CD4-positive, alpha-beta memory T cell (primary cell): ENCODE results near the gene COL18A1. TPM values are rescaled to one million over a fixed set of nuclear protein-coding genes. Genes with fewer than 3 reads are reported as not detected.

Source experiments
- CTCF ChIA-PET: fragments of 350-600 bp; sonication (Branson Sonifier 250); formaldehyde crosslinking; loops from one replicate; lab custom pipeline; 2021; ENCODE audit warnings: inconsistent platforms; ENCODE audit not compliant: partially characterized antibody; lab: Charles Lee
- POLR2A ChIA-PET: fragments of 350-600 bp; sonication (Branson Sonifier 250); formaldehyde crosslinking; loops from one replicate; lab custom pipeline; 2021; ENCODE audit not compliant: partially characterized antibody; lab: Charles Lee
- DNase-seq, 5 donors: peaks; one replicate each; pipeline versions ENCODE4 v3.0.0 to v3.0.0-alpha.2; 2020 to 2022; ENCODE audit warnings: mixed read lengths in 1 of 5
- H3K27ac ChIP-seq: one replicate; pipeline ENCODE4 v1.7.0; 2013; ENCODE audit warnings: low read depth, low read length
- H3K27me3 ChIP-seq: 2 replicates; pipeline ENCODE4 v1.7.0; 2013; ENCODE audit warnings: mild to moderate bottlenecking, low read length, moderate library complexity; ENCODE audit not compliant: insufficient read depth
- H3K36me3 ChIP-seq: 2 replicates; pipeline ENCODE4 v1.7.0; 2013; ENCODE audit warnings: mild to moderate bottlenecking, low read length, moderate library complexity; ENCODE audit not compliant: insufficient read depth
- H3K4me1 ChIP-seq: 2 replicates; pipeline ENCODE4 v1.7.0; 2013; ENCODE audit warnings: mild to moderate bottlenecking, low read length, moderate library complexity; ENCODE audit not compliant: insufficient read depth
- H3K4me3 ChIP-seq, 2 donors: one replicate each; pipeline ENCODE4 v1.7.0; 2013; ENCODE audit warnings: low read length in 2 of 2, mild to moderate bottlenecking in 1 of 2
- H3K9me3 ChIP-seq, 2 donors: one replicate each; pipeline ENCODE4 v1.7.0; 2013; ENCODE audit warnings: low read length in 2 of 2, control low read depth in 1 of 2; ENCODE audit not compliant: control insufficient read depth in 1 of 2
- H3K27ac Mint-ChIP-seq, 7 donors: one replicate each; pipeline ENCODE4 v1.8.0; 2020 to 2021; ENCODE audit warnings: mixed read lengths in 7 of 7, mild to moderate bottlenecking in 6 of 7, inconsistent platforms in 3 of 7, moderate library complexity in 3 of 7
- H3K27me3 Mint-ChIP-seq, 2 donors: one replicate each; pipeline ENCODE4 v1.8.0; 2020 to 2021; ENCODE audit warnings: mixed read lengths in 2 of 2
- H3K36me3 Mint-ChIP-seq, 2 donors: one replicate each; pipeline ENCODE4 v1.8.0; 2020 to 2021; ENCODE audit warnings: mixed read lengths in 2 of 2, inconsistent platforms in 1 of 2, mild to moderate bottlenecking in 1 of 2
- H3K4me1 Mint-ChIP-seq, 4 donors: one replicate each; pipeline ENCODE4 v1.8.0; 2020 to 2021; ENCODE audit warnings: mixed read lengths in 4 of 4, mild to moderate bottlenecking in 1 of 4
- H3K4me3 Mint-ChIP-seq, 8 donors: one replicate each; pipeline ENCODE4 v1.8.0; 2020 to 2021; ENCODE audit warnings: mixed read lengths in 8 of 8, mild to moderate bottlenecking in 7 of 8, moderate library complexity in 6 of 8, inconsistent platforms in 3 of 8
- H3K9me3 Mint-ChIP-seq, 8 donors: one replicate each; pipeline ENCODE4 v1.8.0; 2020 to 2021; ENCODE audit warnings: mixed read lengths in 8 of 8, mild to moderate bottlenecking in 5 of 8, inconsistent platforms in 3 of 8, moderate library complexity in 1 of 8
- intact Hi-C: fragments of 100-400 bp; cut with micrococcal nuclease; formaldehyde crosslinking; loops from one replicate; pipeline ENCODE4 v1.15.1; 2023
- polyA plus RNA-seq, 2 donors: library from polyadenylated mRNA; unstranded; fragments of 300-500 nt; fragmentation: Illumina TruSeq; gene quantifications; one replicate each; pipeline ENCODE4 v1.2.3, GENCODE V29; 2021
- total RNA-seq, 2 experiments: library from RNA; stranded (reverse); gene quantifications; one replicate each; pipeline ENCODE4 v1.2.3, GENCODE V29; 2021

The COL18A1 gene
- total and polyA plus RNA-seq, 4 experiments from 2014 or later: 0.43 to 4.5 (median 3.8) TPM

DNA sequence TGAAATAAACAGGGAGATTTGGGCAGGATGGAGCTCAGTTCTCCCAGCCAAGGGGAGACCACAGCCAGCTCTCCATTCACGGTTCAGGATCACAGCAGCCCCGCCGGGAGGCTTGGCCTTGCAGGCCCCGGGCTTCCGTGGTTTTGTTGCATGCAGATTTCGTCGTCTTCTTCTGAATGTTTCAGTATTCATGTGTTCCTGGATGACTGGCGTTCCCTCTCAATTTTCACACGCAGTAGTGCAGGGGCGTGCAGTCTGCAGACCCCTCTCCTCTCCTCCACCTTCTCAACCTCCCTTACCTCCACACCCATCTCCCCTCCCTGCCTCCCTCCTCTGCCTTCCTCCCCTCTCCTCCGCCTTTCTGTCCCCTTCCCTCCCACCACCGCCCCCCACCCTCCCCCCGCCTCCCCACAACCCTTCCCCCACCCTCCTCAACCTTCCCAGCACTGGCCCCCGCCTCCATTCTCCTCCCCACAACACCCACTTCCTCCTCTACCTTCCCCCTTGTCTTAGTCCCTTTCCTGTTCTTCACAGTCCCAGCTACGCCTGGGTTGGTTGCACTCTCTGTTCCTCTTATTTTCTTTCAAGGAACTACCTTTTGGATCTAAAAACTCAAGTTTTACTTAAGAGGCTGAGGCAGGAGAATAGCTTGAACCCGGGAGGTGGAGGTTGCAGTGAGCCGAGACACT, 145.7 kb downstream of the COL18A1 start:
- H3K27ac Mint-ChIP-seq: peak overlapping the region; percentile 81 to 97 (median 92)
- no peaks in the 10 kb centered on the region for H3K27me3 ChIP-seq
- H3K36me3 ChIP-seq: no peaks in the 10 kb centered on the region
- H3K9me3 ChIP-seq: no peaks in the 10 kb centered on the region
- no peaks in the 10 kb centered on the region for H3K36me3 Mint-ChIP-seq
- ChIA-PET CTCF (interaction anchor here (2.2 kb wide), 1 partner anchor 46 kb away, joined by 10 read pairs; no protein-coding TSS in a partner anchor), POLR2A (interaction anchor here (0.7 to 2.3 kb wide), 3 partner anchors 8 to 68 kb away, joined by 3 to 6 read pairs (median 5); no protein-coding TSS in a partner anchor)
- intact Hi-C loops: loop anchor here (1.0 to 10.0 kb wide), 4 partner anchors 40 to 263 kb away; partner anchors contain the start of genes PCBP3 and POFUT2
- peaks cover 20 to 42% (median 28%) of the 10 kb centered on the region in 4 donors for H3K4me1 Mint-ChIP-seq
- DNase-seq: peak in 3 of 5 donors; percentile 24 to 37 (median 32)
- peak overlapping the region; percentile 24 to 56 for H3K4me3 ChIP-seq
- peak overlapping the region; percentile 66 to 89 (median 81) for H3K4me3 Mint-ChIP-seq
- H3K27ac ChIP-seq: peak overlapping the region; percentile 39
- no peaks in the 10 kb centered on the region for H3K27me3 Mint-ChIP-seq
- peaks cover 31% of the 10 kb centered on the region for H3K4me1 ChIP-seq
- H3K9me3 Mint-ChIP-seq: no peaks in the 10 kb centered on the region

DNA sequence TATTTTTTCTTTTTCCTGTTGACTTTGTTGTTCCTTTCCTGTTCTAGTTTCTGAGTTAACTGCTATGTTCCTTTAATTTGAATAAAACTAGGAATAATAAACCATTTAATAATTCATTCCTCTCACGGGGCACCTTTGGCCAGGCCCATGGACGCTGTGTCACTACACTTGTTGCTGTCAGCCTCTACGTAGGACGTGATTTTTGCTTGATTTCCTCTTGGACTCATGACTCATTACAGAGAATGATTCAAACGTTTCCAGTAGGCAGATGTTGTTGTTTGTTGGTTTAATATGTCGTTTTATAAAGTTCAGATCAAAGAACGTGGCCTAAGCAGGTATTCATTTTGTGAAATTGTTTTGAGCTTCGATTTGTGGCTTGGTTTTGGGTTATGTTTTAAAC, 146.4 kb downstream of the COL18A1 start:
- peak overlapping the region in 1 of 2 donors; percentile 24 for H3K4me3 ChIP-seq
- H3K27me3 Mint-ChIP-seq: no peaks in the 10 kb centered on the region
- H3K9me3 Mint-ChIP-seq: no peaks in the 10 kb centered on the region
- H3K4me1 Mint-ChIP-seq: peaks cover 20 to 42% (median 28%) of the 10 kb centered on the region in 4 donors
- H3K36me3 ChIP-seq: no peaks in the 10 kb centered on the region
- H3K27ac Mint-ChIP-seq: peak overlapping the region; percentile 73 to 97 (median 93)
- CTCF ChIA-PET: interaction anchor here (2.2 kb wide), 1 partner anchor 46 kb away, joined by 10 read pairs; no protein-coding TSS in a partner anchor
- POLR2A ChIA-PET: interaction anchor here (1.4 kb wide), 1 partner anchor 10 kb away, joined by 5 read pairs; no protein-coding TSS in a partner anchor
- peak overlapping the region; percentile 61 to 89 (median 81) for H3K4me3 Mint-ChIP-seq
- intact Hi-C loops: loop anchor here (1.0 to 10.0 kb wide), 4 partner anchors 39 to 264 kb away; partner anchors contain the start of genes PCBP3 and POFUT2
- no peaks in the 10 kb centered on the region for H3K9me3 ChIP-seq
- peak overlapping the region; percentile 39 for H3K27ac ChIP-seq
- DNase-seq: peak in 3 of 5 donors; percentile 23 to 69 (median 39)
- peaks cover 34% of the 10 kb centered on the region for H3K4me1 ChIP-seq
- H3K36me3 Mint-ChIP-seq: no peaks in the 10 kb centered on the region
- no peaks in the 10 kb centered on the region for H3K27me3 ChIP-seq

DNA sequence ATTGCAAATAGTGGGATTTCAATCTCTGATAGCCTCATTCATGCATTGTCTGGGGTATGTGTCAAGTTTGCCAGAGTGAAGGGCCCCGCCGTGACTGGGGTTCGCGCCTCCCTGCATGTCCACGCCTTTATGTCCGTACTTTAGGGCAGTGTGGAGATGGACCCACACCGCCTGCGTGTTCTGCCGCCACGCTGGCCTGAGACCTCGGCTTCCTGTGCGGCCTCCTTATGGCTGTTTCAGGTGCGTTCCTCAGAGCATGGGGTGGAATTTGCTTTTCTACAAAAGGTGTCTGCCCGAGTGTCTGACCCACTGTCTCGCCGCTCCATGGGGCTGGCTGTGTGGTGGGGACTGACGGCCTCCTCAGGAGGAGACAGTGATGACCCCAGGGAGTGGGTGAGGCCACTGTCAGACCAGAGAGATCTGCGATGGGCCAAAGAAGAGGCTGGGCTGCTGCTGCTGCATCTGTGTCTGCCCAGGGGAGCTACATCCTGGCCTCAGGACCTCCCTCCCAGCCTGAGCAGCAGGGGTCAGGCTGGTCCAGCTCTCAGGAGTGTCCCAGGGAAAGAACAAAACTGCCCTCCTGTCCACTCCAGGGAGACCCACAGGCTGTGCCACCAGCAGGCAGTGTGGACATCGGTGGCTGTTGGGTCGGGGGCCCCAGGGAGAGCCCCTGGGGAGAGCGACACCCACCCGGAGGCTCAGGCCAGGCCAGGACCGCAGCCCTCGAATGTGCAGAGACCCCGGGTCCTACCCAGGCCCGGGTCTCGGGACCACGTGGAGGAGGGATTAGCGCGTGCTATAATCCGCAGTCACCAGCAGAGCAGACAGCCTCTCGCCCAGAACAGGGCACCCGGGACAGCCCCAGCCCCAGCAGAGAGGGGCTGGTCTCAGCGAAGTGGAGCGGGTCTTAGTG, 147.1 kb downstream of the COL18A1 start:
- H3K27me3 Mint-ChIP-seq: no peaks in the 10 kb centered on the region
- H3K4me1 ChIP-seq: peaks cover 34% of the 10 kb centered on the region
- no peak for DNase-seq
- H3K36me3 ChIP-seq: no peaks in the 10 kb centered on the region
- peak overlapping the region; percentile 78 to 97 (median 93) for H3K27ac Mint-ChIP-seq
- peak overlapping the region; percentile 61 to 89 (median 81) for H3K4me3 Mint-ChIP-seq
- ChIA-PET POLR2A (interaction anchor here (0.9 to 1.5 kb wide), 3 partner anchors 9 to 74 kb away, joined by 3 to 5 read pairs (median 4); no protein-coding TSS in a partner anchor), CTCF (interaction anchor here (2.2 kb wide), 1 partner anchor 45 kb away, joined by 10 read pairs; no protein-coding TSS in a partner anchor)
- peaks cover 20 to 42% (median 28%) of the 10 kb centered on the region in 4 donors for H3K4me1 Mint-ChIP-seq
- H3K36me3 Mint-ChIP-seq: no peaks in the 10 kb centered on the region
- intact Hi-C loops: loop anchor here (1.0 to 10.0 kb wide), 4 partner anchors 39 to 265 kb away; partner anchors contain the start of genes PCBP3 and POFUT2
- H3K27me3 ChIP-seq: no peaks in the 10 kb centered on the region
- H3K4me3 ChIP-seq: no peak overlapping the region
- H3K9me3 Mint-ChIP-seq: no peaks in the 10 kb centered on the region
- no peaks in the 10 kb centered on the region for H3K9me3 ChIP-seq
- H3K27ac ChIP-seq: peak overlapping the region; percentile 39

DNA sequence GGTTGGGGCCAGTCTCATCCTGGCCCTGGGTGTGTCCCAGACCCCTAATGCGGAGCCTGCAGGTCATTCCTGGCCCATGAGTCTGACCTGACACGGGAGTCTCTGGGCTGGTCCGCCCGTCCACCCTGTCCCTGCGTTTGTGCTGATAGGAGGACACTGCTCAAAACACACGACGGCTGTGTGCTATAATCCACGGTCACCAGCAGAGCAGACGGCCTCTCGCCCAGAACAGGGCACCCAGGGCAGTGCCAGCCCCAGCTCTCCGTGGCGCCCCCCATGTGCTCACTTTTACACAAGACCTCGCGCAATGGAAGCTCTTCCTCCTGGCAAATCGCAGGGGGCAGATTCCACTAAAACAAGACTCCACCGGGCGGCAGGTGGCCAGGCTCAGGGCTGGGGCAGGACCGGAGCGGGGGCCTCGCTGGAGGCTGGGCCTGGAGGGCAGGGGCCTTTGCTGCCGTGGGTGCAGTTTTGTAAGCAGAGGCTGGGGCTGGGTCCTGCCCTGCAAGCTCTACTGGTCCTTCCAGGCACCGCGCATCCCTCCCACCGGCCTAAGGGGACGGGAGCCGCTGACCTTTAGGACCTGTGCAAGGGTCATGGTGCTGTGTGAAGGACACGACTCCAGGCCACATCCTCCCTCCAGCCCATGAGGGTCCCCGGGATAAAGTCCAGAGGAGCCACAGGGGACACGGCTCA, 147.9 kb downstream of the COL18A1 start:
- no peaks in the 10 kb centered on the region for H3K27me3 Mint-ChIP-seq
- peaks cover 20 to 42% (median 28%) of the 10 kb centered on the region in 4 donors for H3K4me1 Mint-ChIP-seq
- H3K4me3 Mint-ChIP-seq: peak overlapping the region in 5 of 8 donors; percentile 10 to 69 (median 33)
- DNase-seq: no peak
- POLR2A ChIA-PET: interaction anchor here (0.9 to 1.5 kb wide), 2 partner anchors 10 to 75 kb away, joined by 3 to 4 read pairs; no protein-coding TSS in a partner anchor
- Histone ChIP-seq H3K4me1 (peaks cover 34% of the 10 kb centered on the region), H3K9me3 (no peaks in the 10 kb centered on the region), H3K27ac (no peak overlapping the region), H3K4me3 (no peak overlapping the region), H3K36me3 (no peaks in the 10 kb centered on the region), H3K27me3 (no peaks in the 10 kb centered on the region)
- H3K9me3 Mint-ChIP-seq: no peaks in the 10 kb centered on the region
- no peaks in the 10 kb centered on the region for H3K36me3 Mint-ChIP-seq
- peak overlapping the region in 4 of 7 donors; percentile 22 to 59 (median 26) for H3K27ac Mint-ChIP-seq
- CTCF ChIA-PET: no interaction called here
- intact Hi-C loops: loop anchor here (5.0 to 10.0 kb wide), 2 partner anchors 92 to 266 kb away; partner anchors contain the start of genes PCBP3 and POFUT2

DNA sequence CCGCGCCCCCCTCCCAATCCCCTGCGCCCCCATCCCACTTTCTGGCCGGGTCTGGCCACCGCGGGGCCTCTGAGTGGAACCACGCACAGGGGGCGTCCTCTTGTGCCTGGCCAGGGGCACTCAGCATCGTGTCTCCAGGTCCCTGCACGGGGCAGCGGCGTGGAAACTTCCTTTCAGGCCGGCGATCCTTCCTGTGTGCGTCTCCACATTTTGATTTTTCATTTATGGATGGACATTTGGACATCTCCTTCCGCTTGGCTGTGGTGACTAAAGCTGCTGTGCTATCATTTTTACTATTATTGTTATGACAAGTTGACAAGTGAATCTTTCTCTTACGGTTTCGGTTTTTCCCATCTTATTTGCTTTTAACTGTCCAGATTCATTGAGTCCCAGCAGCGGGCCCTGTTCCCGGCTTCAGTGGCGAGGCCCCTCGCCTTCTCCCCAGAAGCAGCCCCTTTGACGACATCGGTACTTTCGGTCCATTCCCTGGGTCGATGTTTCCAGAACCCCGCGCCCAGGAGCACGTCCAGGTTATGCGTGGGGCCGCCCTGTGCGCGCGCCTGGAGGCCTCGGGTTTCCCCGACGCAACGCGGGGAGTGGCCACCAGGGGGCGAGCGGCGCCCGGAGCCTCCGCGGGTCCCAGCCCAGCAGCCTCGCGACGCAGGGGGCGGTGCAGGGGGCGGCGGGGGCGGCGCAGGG, 149.7 kb downstream of the COL18A1 start:
- peaks cover 34% of the 10 kb centered on the region for H3K4me1 ChIP-seq
- H3K4me3 Mint-ChIP-seq: peak overlapping the region; percentile 81 to 94 (median 90)
- DNase-seq: peak; percentile 66 to 89 (median 82)
- H3K27ac Mint-ChIP-seq: peak overlapping the region; percentile 57 to 96 (median 91)
- intact Hi-C loops: loop anchor here (1.0 to 10.0 kb wide), 3 partner anchors 42 to 267 kb away; partner anchors contain the start of genes PCBP3 and POFUT2
- peaks cover 20 to 36% (median 24%) of the 10 kb centered on the region in 4 donors for H3K4me1 Mint-ChIP-seq
- H3K4me3 ChIP-seq: peak overlapping the region; percentile 85 to 87
- peak overlapping the region; percentile 63 for H3K27ac ChIP-seq
- no peaks in the 10 kb centered on the region for H3K36me3 ChIP-seq
- H3K27me3 ChIP-seq: no peaks in the 10 kb centered on the region
- ChIA-PET POLR2A (interaction anchor here (1.0 kb wide), 1 partner anchor 11 kb away, joined by 4 read pairs; no protein-coding TSS in a partner anchor), CTCF (interaction anchor here (1.0 kb wide), 1 partner anchor 41 kb away, joined by 3 read pairs; no protein-coding TSS in a partner anchor)
- H3K27me3 Mint-ChIP-seq: no peaks in the 10 kb centered on the region
- H3K9me3 ChIP-seq: no peaks in the 10 kb centered on the region
- H3K9me3 Mint-ChIP-seq: no peaks in the 10 kb centered on the region
- H3K36me3 Mint-ChIP-seq: no peaks in the 10 kb centered on the region
